ENCODE data around the gene ERO1A. TPM values are rescaled to one million over a fixed set of nuclear protein-coding genes. Genes with fewer than 3 reads are reported as not detected.

ERO1A gene
- total and polyA plus RNA-seq, 2 donors (not counting 1 experiment from before 2014, with no cell fraction given), result 12.2 to 29.7 TPM

DNA sequence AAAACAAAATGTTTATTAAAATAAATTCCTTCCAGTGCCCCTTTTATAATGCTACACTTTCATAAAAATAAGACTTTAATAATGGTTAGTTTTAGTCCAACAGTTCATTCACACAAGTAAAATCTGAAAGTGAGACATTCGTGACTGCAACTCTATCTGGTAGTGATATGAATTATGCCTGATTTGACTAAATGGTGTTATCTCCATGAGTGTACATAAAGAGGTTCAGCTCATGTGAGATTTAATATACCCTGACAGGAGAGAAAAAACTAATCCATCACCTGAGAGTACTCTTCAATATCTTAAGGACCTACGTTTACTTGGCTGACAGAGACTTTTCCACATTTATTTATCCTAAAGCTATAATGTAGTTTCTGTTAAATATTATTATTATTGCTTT is 34.0 kb downstream of the ERO1A start:
- Mint-ChIP-seq H3K4me1 (no peaks in the 10 kb centered on the region), H3K4me3 (no peak overlapping the region), H3K9me3 (ENCODE audit: insufficient read depth) (no peaks in the 10 kb centered on the region), H3K27ac (no peak overlapping the region), H3K27me3 (no peaks in the 10 kb centered on the region)
- WGBS (ENCODE audit: insufficient coverage), result no CpG with 5 or more reads among the region's 2 CpGs
- POLR2A ChIA-PET, result no interaction called here
- no peaks in the 10 kb centered on the region for H3K27me3 ChIP-seq (replicated peaks in 1 of 4; ENCODE audit: control extremely low read depth in 1 of 4, control insufficient read depth in 3 of 4, insufficient read depth in 4 of 4, low read length in 3 of 4)
- H3K9ac ChIP-seq (ENCODE audit: low read length), result no peak overlapping the region
- ATAC-seq (ENCODE audit: low read depth) (no peak), DNase-seq (no peak)
- H3K4me3 ChIP-seq (ENCODE audit: control extremely low read depth in 1 of 5, extremely low read depth in 1 of 5, insufficient read depth in 1 of 5, low read depth in 2 of 5, low read length in 4 of 5), result no peak overlapping the region
- peaks cover 7 to 28% of the 10 kb centered on the region in 2 experiments for H3K36me3 ChIP-seq (replicated peaks in 1 of 2; ENCODE audit: control extremely low read depth in 1 of 2, control insufficient read depth in 1 of 2, extremely low read depth in 1 of 2, insufficient read depth in 2 of 2, low read length in 1 of 2)
- CTCF ChIA-PET, result no interaction called here
- no peak overlapping the region for H3K27ac ChIP-seq (ENCODE audit: low read length in 2 of 2)
- intact Hi-C loops (cut with micrococcal nuclease), result no loop called here
- no peak overlapping the region for H3K4me2 ChIP-seq (replicated peaks; ENCODE audit: low read depth, low read length, poor library complexity, severe bottlenecking)
- no peak overlapping the region for H2AFZ ChIP-seq (ENCODE audit: insufficient read depth, low read depth, low read length, poor library complexity, severe bottlenecking)
- no peaks in the 10 kb centered on the region for H3K4me1 ChIP-seq (ENCODE audit: control insufficient read depth in 2 of 2, insufficient read depth in 2 of 2, low read length in 2 of 2)
- TF ChIP-seq CTCF (IDR thresholded peaks at IDR 0.05) (no peak), EZH2 (IDR thresholded peaks at IDR 0.05; ENCODE audit: borderline replicate concordance, insufficient read depth, low read depth, low read length, poor library complexity, severe bottlenecking) (no peak)
- H3K9me3 ChIP-seq (ENCODE audit: control extremely low read depth in 1 of 3, control insufficient read depth in 2 of 3, insufficient read depth in 1 of 3, low read length in 2 of 3), result no peaks in the 10 kb centered on the region
- no peaks in the 10 kb centered on the region for H3K79me2 ChIP-seq (ENCODE audit: control insufficient read depth, insufficient read depth, low read length)
- H4K20me1 ChIP-seq (ENCODE audit: control insufficient read depth, insufficient read depth, low read length, poor library complexity, severe bottlenecking), result no peaks in the 10 kb centered on the region

- Mint-ChIP-seq H3K4me3 (no peak overlapping the region), H3K27me3 (no peaks in the 10 kb centered on the region), H3K4me1 (no peaks in the 10 kb centered on the region), H3K9me3 (ENCODE audit: insufficient read depth) (no peaks in the 10 kb centered on the region), H3K27ac (no peak overlapping the region)
- POLR2A ChIA-PET, result no interaction called here
- no peaks in the 10 kb centered on the region for H3K4me1 ChIP-seq (ENCODE audit: control insufficient read depth in 2 of 2, insufficient read depth in 2 of 2, low read length in 2 of 2)
- TF ChIP-seq CTCF (IDR thresholded peaks at IDR 0.05), result no peak
- TF ChIP-seq EZH2 (IDR thresholded peaks at IDR 0.05; ENCODE audit: borderline replicate concordance, insufficient read depth, low read depth, low read length, poor library complexity, severe bottlenecking), result no peak
- no peaks in the 10 kb centered on the region for H3K9me3 ChIP-seq (ENCODE audit: control extremely low read depth in 1 of 3, control insufficient read depth in 2 of 3, insufficient read depth in 1 of 3, low read length in 2 of 3)
- DNase-seq (no peak), ATAC-seq (ENCODE audit: low read depth) (no peak)
- H3K79me2 ChIP-seq (ENCODE audit: control insufficient read depth, insufficient read depth, low read length), result no peaks in the 10 kb centered on the region
- no peak overlapping the region for H3K27ac ChIP-seq (ENCODE audit: low read length in 2 of 2)
- no peak overlapping the region for H3K9ac ChIP-seq (ENCODE audit: low read length)
- no peak overlapping the region for H3K4me3 ChIP-seq (ENCODE audit: control extremely low read depth in 1 of 5, extremely low read depth in 1 of 5, insufficient read depth in 1 of 5, low read depth in 2 of 5, low read length in 4 of 5)
- no CpG with 5 or more reads among the region's 1 CpG for WGBS (ENCODE audit: insufficient coverage)
- H3K27me3 ChIP-seq (replicated peaks in 1 of 4; ENCODE audit: control extremely low read depth in 1 of 4, control insufficient read depth in 3 of 4, insufficient read depth in 4 of 4, low read length in 3 of 4), result no peaks in the 10 kb centered on the region
- H2AFZ ChIP-seq (ENCODE audit: insufficient read depth, low read depth, low read length, poor library complexity, severe bottlenecking), result no peak overlapping the region
- H3K4me2 ChIP-seq (replicated peaks; ENCODE audit: low read depth, low read length, poor library complexity, severe bottlenecking), result no peak overlapping the region
- intact Hi-C loops (cut with micrococcal nuclease), result no loop called here
- CTCF ChIA-PET, result no interaction called here
- H3K36me3 ChIP-seq (replicated peaks in 1 of 2; ENCODE audit: control extremely low read depth in 1 of 2, control insufficient read depth in 1 of 2, extremely low read depth in 1 of 2, insufficient read depth in 2 of 2, low read length in 1 of 2), result peaks cover 7 to 23% of the 10 kb centered on the region in 2 experiments
- no peaks in the 10 kb centered on the region for H4K20me1 ChIP-seq (ENCODE audit: control insufficient read depth, insufficient read depth, low read length, poor library complexity, severe bottlenecking)
Measured at GRCh38 chr14:52660832-52661231, 34.5 kb downstream of the ERO1A start.

All from B cell (primary cell).